Central memory CD8-positive, alpha-beta T cell (primary cell): ENCODE data around the gene PPP5C.
A peak's percentile ranks its signal among the peaks of the same experiment; 100 is the strongest.

Experiments used
- ATAC-seq: fragments of 150-1000 bp; cut with Tn5 transposase; replicated peaks from 2 replicates; pipeline ENCODE4 v1.10.0; 2022; ENCODE audit warnings: mild to moderate bottlenecking, moderate FRiP score, moderate number of reproducible peaks; ENCODE audit not compliant: poor library complexity, severe bottlenecking; ENCODE audit errors: extremely low read depth
- DNase-seq, 2 donors: peaks; one replicate each; pipeline ENCODE4 v3.0.0; 2021; ENCODE audit warnings: low spot score in 2 of 2
- H3K27ac Mint-ChIP-seq: one replicate; pipeline ENCODE4 v1.8.0; 2022; ENCODE audit warnings: low read depth, mild to moderate bottlenecking, moderate library complexity, mixed read lengths
- H3K27me3 Mint-ChIP-seq: one replicate; pipeline ENCODE4 v1.8.0; 2022; ENCODE audit warnings: mixed read lengths
- H3K36me3 Mint-ChIP-seq: one replicate; pipeline ENCODE4 v1.8.0; 2022; ENCODE audit warnings: mild to moderate bottlenecking, moderate library complexity, mixed read lengths; ENCODE audit not compliant: insufficient read depth
- H3K4me1 Mint-ChIP-seq: one replicate; pipeline ENCODE4 v1.8.0; 2022; ENCODE audit warnings: mixed read lengths
- H3K4me3 Mint-ChIP-seq: one replicate; pipeline ENCODE4 v1.8.0; 2022; ENCODE audit warnings: mild to moderate bottlenecking, moderate library complexity, mixed read lengths
- H3K9me3 Mint-ChIP-seq: one replicate; pipeline ENCODE4 v1.8.0; 2022; ENCODE audit warnings: mixed read lengths

The PPP5C gene

DNA sequence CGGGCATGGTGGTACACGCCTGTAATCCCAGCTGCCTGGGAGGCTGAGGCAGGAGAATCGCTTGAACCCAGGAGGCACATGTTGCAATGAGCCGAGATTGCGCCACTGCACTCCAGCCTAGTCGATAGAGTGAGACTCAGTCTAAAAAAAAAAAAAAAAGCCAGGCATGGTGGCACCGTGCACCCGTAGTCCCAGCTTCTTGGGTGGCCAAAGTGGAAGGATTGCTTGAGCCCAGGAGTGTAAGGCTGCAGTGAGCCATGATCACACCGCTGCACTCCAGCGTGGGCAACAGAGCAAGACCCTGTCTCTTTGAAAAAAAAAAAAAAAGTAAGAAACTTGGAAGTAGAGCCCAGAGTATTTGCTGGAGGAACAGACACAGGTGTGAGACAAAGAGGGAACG lies 38.7 kb downstream of the PPP5C start:
- Mint-ChIP-seq H3K27ac (peak overlapping the region; percentile 13), H3K4me3 (no peak overlapping the region), H3K4me1 (peaks cover 9% of the 10 kb centered on the region), H3K9me3 (no peaks in the 10 kb centered on the region), H3K27me3 (no peaks in the 10 kb centered on the region), H3K36me3 (peaks cover 36% of the 10 kb centered on the region)
- DNase-seq (no peak), ATAC-seq (no peak)

DNA sequence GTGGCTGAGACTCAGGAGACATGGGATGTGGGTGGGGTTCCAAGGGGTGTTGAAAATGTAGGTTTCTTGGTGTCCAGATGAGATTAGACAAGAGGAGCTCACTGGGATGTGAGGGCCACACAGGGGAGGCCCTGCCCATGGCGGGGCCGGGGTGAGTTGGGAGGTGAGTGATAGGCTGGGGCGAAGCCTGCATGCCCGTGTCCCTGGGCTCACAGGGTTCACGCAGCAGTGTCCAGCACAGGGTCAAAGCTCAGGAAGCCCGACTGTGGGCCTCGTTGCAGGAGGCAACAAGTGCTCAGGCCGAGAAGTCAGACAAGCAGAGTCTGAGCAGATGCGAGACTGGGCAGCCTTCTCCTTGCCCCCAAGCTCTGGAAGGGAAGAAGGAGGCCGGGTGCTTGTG lies 39.3 kb downstream of the PPP5C start:
- Mint-ChIP-seq H3K36me3 (peaks cover 34% of the 10 kb centered on the region), H3K27me3 (no peaks in the 10 kb centered on the region), H3K4me1 (peaks cover 4% of the 10 kb centered on the region), H3K27ac (peak overlapping the region; percentile 13), H3K4me3 (no peak overlapping the region), H3K9me3 (no peaks in the 10 kb centered on the region)
- no peak for DNase-seq
- ATAC-seq: no peak

DNA sequence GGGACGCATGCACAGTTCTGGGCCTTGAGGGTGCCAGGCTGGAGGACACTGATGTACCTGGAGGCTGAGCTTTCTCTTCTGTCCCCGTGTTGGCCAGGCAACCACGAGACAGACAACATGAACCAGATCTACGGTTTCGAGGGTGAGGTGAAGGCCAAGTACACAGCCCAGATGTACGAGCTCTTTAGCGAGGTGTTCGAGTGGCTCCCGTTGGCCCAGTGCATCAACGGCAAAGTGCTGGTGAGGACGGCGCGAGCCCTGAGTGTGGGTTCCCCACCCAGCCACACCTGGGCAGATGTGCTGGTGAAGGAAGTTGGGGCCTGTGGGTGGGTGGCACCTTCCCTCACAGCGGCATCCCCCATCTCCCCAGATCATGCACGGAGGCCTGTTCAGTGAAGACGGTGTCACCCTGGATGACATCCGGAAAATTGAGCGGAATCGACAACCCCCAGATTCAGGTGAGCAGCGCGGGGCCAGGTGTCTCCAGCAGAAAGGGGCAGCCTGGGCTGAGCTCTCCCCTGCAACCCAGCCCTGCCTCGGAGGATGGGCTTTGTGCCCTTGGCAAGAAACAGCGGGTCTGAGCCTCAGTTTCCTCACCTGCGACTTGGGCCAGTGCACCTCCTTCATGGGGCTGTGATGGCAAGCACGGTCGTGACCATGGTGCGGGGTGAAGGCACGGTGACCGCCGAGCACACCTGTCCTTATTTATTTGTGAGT lies 40.3 kb downstream of the PPP5C start:
- Mint-ChIP-seq H3K9me3 (no peaks in the 10 kb centered on the region), H3K27me3 (no peaks in the 10 kb centered on the region), H3K27ac (no peak overlapping the region), H3K36me3 (peaks cover 27% of the 10 kb centered on the region), H3K4me3 (no peak overlapping the region), H3K4me1 (peaks cover 4% of the 10 kb centered on the region)
- no peak for ATAC-seq
- DNase-seq: no peak

DNA sequence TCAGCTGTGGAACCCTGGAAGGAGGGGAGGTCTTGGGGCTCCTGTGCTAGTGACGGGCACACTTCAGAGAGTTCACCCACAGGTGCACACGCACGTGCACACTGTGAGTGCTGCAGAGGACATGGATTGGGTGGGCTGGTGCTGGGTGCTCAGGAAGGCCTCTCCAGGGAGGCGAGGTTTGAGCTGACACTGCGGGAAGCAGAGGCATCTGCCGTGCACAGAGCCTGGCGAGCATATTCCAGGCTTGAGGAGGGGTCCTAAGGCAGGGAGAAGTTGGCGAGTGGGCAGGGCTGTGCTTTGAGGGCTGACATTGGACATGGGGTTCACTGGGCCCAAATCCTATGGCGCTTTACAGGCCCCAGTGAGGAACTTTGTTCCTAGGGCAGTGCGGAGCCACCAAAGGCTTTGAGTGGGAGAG lies 40.8 kb downstream of the PPP5C start:
- H3K4me1 Mint-ChIP-seq: peaks cover 8% of the 10 kb centered on the region
- H3K4me3 Mint-ChIP-seq: no peak overlapping the region
- no peaks in the 10 kb centered on the region for H3K27me3 Mint-ChIP-seq
- H3K27ac Mint-ChIP-seq: no peak overlapping the region
- H3K36me3 Mint-ChIP-seq: peaks cover 23% of the 10 kb centered on the region
- ATAC-seq: no peak
- H3K9me3 Mint-ChIP-seq: no peaks in the 10 kb centered on the region
- DNase-seq: no peak

DNA sequence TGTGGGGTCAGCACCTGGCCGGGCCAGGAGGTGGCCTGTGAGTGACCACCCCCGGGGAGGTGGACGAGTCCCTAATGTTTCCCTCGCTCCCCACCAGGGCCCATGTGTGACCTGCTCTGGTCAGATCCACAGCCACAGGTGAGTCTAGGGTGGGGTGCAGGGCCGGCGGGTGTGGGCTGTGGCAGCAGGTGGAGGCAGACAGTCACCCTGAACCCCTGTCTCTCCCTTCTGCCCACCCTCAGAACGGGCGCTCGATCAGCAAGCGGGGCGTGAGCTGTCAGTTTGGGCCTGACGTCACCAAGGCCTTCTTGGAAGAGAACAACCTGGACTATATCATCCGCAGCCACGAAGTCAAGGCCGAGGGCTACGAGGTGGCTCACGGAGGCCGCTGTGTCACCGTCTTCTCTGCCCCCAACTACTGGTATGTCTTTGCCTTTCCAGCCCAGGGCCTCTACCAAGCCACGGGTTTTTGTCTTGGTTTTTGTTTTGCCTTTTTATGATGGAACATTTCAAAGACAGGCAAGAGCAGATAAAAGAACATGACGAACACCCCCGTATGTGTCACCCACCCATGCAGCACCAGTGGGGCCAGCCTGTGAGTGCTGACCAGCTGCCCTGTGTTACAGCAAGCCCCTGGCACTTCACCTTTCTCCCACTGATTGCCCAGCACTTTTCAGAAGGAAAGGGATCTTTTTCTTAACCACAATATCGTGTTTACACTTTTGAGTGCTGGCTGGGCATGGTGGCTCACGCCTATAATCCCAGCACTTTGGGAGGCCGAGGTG lies 41.6 kb downstream of the PPP5C start:
- H3K36me3 Mint-ChIP-seq: peaks cover 18% of the 10 kb centered on the region

DNA sequence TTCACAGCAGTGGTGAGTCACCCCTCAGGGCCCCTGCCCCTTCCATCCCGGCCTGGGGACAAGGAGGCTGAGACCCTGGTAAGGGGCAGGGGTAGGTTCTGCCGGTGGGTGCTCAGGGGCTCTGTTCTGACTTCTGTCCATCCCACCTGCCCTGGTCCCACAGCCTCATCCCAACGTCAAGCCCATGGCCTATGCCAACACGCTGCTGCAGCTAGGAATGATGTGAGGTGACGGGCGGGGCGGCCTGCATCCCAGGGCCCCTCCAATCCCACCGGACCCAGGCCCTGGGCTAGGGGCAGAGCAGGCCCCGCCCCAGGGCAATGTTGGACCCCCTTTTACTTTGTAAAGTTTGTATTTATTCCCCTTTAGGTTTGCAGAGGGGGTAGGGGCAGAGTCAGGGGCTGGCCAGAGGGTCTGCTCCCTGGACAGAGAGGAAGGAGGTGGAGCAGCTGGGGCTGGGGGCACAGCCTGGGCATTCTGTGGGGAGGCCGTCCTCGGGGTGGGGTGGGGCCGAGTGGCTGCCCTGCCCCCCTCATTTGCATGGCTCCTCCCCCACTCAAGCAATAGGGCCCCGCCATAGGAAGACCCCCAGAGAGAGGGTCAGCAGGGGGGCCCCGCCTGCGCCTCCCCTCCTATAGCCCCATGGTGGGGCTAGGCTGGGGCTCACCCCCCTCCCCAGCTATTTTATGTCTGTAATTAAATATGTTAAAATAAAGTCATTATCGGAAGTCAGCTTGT lies 43.4 kb downstream of the PPP5C start:
- DNase-seq: no peak
- H3K36me3 Mint-ChIP-seq: peaks cover 17% of the 10 kb centered on the region
- peaks cover 10% of the 10 kb centered on the region for H3K4me1 Mint-ChIP-seq
- no peak overlapping the region for H3K4me3 Mint-ChIP-seq
- no peak for ATAC-seq
- H3K27ac Mint-ChIP-seq: no peak overlapping the region
- no peaks in the 10 kb centered on the region for H3K9me3 Mint-ChIP-seq
- H3K27me3 Mint-ChIP-seq: no peaks in the 10 kb centered on the region

More for the DNA sequence above, 41.6 kb downstream of the PPP5C start:
- Mint-ChIP-seq H3K4me3 (no peak overlapping the region), H3K9me3 (no peaks in the 10 kb centered on the region), H3K27me3 (no peaks in the 10 kb centered on the region), H3K27ac (no peak overlapping the region), H3K4me1 (peaks cover 10% of the 10 kb centered on the region)
- ATAC-seq (no peak), DNase-seq (no peak)

DNA sequence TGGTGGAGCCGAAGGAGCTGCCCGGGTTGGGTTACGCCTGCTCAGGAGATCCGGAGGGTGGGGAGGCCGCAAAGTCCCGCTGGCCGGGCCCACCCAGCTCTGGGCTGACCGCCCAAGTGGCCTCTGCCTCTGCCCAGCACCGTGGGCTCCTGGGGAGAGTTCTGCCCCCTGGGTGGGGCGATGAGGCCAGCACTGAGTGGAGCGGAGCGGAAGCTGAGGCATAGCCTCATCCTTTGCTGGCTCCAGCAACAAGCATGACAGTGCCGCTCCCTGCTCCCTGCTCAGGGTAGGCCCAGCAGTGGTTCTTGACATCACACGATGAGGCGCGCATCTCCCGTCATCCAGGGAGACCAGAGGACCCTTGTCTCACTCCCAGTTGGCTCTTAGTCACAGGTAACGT lies 44.0 kb downstream of the PPP5C start:
- peaks cover 18% of the 10 kb centered on the region for H3K36me3 Mint-ChIP-seq
- DNase-seq (no peak), ATAC-seq (no peak)
- H3K27me3 Mint-ChIP-seq: no peaks in the 10 kb centered on the region
- H3K4me3 Mint-ChIP-seq: no peak overlapping the region
- peaks cover 10% of the 10 kb centered on the region for H3K4me1 Mint-ChIP-seq
- no peak overlapping the region for H3K27ac Mint-ChIP-seq
- H3K9me3 Mint-ChIP-seq: no peaks in the 10 kb centered on the region

DNA sequence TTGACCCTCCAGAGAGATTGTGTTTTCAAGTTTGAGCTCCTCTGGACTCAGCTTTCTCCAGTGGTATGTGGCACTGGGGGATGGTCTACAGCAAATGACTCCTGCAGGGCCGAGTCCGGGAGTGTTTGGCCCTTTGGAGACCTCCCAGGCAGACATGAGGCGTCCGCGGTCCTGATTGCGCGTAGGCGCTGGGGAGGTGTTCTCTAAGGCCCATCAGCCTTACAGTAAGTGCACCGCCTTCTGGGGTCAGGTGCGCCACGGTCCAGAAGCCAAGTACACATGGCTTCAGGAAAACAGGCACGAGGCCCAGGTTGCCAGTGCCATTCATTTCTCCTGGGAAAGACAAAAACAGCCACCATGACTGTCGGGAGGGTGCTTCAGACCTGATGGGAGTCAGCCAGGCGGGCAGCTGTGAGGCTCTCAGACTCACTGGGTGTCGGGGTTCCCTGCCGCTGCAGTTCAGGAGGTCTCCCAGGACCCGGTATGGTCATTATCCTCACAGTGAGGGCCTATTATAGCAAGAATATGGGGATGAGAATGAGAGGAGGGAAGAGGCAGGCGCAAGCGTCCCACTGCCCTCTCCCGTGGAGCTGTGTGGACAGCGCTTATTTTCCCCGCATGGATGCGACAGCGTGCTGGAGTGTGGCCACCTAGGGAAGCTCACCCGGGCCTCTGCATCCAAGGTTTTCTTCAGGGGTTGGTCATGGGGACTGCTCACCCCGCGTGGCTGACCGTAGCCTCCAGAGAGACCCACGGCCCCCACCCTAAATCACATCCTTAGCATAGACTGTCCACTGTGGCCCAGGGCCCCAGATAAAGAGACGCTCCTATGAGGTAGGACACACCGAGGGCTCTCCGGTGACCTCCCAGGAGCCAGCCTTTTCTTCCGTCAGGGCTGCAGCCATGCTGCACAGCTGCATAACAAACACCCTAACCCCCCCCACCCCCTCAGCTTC lies 44.7 kb downstream of the PPP5C start:
- no peaks in the 10 kb centered on the region for H3K9me3 Mint-ChIP-seq
- DNase-seq (no peak), ATAC-seq (no peak)
- peaks cover 18% of the 10 kb centered on the region for H3K36me3 Mint-ChIP-seq
- no peak overlapping the region for H3K27ac Mint-ChIP-seq
- no peaks in the 10 kb centered on the region for H3K27me3 Mint-ChIP-seq
- H3K4me1 Mint-ChIP-seq: peaks cover 10% of the 10 kb centered on the region
- no peak overlapping the region for H3K4me3 Mint-ChIP-seq

DNA sequence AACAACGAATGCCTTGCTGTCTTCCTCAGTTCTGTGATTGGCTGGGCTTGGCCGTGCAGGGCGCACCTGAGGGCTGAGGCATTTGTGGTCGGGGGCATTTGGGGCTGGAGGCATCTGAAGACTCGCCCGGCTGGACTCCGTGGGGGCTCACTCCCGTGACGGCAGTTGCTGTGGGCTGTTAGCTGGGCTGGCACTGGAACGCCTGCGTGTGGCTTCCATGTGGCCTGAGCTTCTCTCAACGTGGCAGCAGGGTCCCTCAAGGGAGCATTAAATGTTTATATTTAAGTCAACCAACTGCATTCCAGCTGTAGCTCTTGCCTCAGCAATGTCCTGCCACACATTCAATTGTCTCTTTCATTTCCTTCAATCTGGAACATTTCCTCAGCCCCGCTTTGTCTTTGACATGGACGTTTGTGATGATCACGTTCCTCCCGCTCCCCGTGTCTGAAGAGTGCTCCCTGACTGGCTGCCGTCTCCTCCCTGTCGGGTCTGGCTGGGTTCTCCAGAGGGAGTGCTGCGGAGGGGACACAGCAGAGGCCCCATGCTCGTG lies 45.4 kb downstream of the PPP5C start:
- peaks cover 10% of the 10 kb centered on the region for H3K4me1 Mint-ChIP-seq
- no peak overlapping the region for H3K27ac Mint-ChIP-seq

DNA sequence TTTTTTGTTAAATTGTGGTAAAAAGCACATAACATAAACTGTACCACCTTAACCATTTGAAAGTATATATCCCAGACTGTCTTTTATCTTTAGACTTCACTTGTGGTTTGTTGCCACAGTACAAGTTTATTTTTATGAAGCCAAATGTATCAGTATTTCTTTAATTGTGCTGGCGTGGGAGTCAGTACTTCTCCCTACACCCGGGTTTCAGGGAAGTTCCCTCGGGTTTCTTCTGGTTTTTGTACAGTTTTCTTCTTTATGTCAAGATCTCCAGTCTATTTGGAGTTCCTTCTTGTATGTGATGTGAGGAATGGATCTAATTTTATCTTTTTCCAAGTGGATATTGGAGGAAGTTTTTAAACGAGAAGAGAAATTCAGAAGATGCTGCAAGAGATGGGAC lies 46.0 kb downstream of the PPP5C start:
- DNase-seq (no peak), ATAC-seq (no peak)
- Mint-ChIP-seq H3K4me1 (peaks cover 10% of the 10 kb centered on the region), H3K4me3 (no peak overlapping the region), H3K27ac (no peak overlapping the region), H3K9me3 (no peaks in the 10 kb centered on the region), H3K36me3 (peaks cover 18% of the 10 kb centered on the region), H3K27me3 (no peaks in the 10 kb centered on the region)

More for the DNA sequence above, 45.4 kb downstream of the PPP5C start:
- DNase-seq (no peak), ATAC-seq (no peak)
- no peak overlapping the region for H3K4me3 Mint-ChIP-seq
- no peaks in the 10 kb centered on the region for H3K27me3 Mint-ChIP-seq
- H3K9me3 Mint-ChIP-seq: no peaks in the 10 kb centered on the region
- H3K36me3 Mint-ChIP-seq: peaks cover 21% of the 10 kb centered on the region

DNA sequence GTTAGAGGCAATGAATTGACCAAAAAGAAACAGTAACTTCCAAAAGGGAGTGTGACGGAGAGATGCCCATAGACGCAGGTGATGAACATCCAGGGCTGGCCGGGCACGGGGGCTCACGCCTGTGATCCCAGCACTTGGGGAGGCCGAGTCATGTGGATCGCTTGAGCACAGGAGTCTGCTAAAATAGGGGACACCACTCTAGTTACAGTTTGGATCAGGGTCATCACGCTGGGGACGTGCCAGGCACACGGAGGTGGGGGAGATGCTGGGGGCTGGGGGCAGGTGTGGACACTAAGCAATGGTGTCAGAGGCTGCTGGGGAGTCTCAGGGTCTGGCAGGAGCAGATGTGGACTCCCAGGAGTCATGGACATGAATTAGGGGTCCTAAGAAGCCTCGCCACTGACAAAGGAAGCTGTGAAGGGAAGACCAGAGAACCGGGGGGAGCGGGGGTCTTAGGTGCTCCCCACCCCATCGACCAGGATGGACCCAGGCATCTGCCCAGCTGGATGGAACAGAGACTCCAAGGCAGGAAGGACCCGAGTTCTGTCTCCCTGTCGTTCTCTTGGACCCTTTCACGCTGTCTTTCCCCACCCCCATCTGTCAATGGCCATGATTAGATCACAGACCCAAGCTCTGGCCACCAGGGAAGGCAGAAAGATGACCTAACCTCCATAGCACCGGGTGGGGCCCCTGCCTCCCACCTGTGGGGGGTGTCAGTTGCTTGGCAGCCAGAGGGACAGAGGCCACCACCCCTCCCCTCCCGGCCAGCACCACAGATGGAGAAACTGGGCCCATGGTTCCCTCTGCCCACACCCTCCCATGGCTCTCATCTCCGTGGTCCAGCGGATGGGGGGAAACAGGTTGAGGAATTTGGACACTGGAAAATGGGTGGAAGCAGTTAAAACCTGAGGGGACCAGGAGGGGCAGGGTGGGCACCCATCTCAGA lies 46.8 kb downstream of the PPP5C start:
- no peaks in the 10 kb centered on the region for H3K27me3 Mint-ChIP-seq
- no peak overlapping the region for H3K27ac Mint-ChIP-seq
- no peak overlapping the region for H3K4me3 Mint-ChIP-seq
- peaks cover 17% of the 10 kb centered on the region for H3K36me3 Mint-ChIP-seq
- H3K4me1 Mint-ChIP-seq: peaks cover 10% of the 10 kb centered on the region
- ATAC-seq (no peak), DNase-seq (no peak)
- H3K9me3 Mint-ChIP-seq: no peaks in the 10 kb centered on the region
